ENCODE results near the gene DISP1.
"Not testable (repeated sequence)": the region's sequence is repeated elsewhere in the genome, so short reads cannot be mapped to it uniquely, and the experiment has no call there.

The DISP1 gene

GRCh38 chr1:222798975-222799374, 15.9 kb upstream of the DISP1 start:
- no peak for ATAC-seq

DNA sequence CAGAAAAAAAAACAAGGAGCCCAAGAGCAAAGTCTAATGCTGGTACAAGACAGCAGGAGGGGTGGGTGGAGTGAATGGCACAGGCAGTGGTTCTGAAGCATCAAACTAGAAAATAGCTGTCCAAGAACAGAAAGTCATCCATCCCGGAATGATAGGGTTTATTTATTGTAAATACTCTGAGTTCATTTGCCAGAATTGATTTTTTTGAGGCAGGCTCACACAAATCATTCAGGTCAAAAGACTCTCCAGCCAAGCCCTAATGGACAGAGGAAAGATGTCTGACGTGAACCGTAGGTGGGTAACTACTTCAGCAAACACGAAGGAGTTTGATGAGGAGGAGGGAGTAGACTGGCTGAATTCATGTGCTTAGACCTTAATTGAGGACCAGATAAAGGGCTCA, 13.8 kb upstream of the DISP1 start:
- ATAC-seq = no peak

DNA sequence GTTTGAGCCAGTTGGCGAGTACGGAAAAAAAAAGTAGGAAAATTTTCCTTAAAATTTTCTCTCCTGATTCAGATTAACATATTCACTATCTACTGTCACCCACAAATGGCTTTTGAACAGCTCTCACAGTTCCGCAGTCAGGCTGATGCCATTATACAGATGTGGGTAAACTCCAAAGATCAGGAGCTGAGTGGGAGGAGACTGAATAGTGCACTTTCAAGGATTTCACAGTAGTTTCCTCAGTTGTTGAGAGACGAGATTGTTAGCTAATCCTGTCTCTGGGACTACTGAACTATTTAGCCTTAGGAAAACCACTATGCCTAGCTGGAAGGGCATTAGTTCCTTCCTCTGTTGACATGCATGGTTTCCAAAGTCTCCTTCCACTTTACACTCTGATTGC, 3.2 kb upstream of the DISP1 start:
- ATAC-seq = no peak

DNA sequence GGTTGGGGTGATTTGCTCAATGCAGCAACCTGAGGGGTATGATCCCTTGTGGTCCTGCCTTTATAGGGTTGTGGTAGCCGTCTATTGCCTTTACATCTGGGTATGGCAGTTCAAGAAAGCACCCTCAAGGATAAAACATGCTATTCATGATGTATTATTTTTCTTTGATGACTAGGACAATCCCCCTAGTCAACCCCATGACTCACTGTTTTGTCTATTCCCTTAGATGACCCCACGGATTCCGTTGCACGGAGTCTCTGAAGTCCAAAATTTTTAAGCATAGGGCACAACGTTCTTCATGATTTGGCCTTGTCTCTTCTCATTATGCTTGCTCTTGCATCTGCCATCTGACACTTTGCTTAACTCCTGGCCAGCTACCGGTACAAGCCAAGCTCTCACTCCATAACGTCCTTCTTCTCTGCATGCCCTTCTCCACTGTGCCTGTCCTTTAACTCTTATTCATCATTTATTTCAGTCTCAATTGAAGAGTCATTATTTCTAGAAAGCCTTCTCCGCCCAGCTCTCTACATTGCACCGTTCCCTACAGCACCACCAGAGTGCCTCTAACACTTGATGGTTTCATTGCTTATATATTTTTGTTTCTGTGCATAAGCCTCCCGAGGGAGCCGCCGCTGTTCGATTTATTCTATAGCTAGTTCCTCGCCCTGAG, 838 bp upstream of the DISP1 start:
- no peak for ATAC-seq

GRCh38 chr1:222815440-222815765, 564 bp downstream of the DISP1 start:
- no peak for ATAC-seq

GRCh38 chr1:222817529-222817928, 2.7 kb downstream of the DISP1 start:
- ATAC-seq = no peak

DNA sequence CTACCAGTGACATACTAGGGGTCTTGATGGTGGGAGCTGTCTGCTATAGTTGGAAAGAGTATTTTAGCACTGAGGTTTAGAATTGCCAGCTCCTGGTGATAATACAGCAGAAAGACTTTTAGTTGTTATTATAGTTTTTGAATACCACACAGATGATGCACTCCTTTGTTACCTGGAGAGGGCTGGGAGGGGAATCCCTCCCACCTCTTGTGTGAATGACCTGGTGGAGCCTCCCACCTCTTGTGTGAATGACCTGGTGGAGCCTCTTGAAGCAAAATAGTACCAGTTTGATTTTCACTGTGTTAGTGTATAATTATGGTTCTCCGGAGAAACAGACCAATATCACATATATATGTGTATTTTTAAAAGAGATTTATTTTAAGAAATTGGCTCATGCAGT, 3.3 kb downstream of the DISP1 start:
- no peak for ATAC-seq

GRCh38 chr1:222820171-222820712, 5.4 kb downstream of the DISP1 start:
- ATAC-seq = no peak

GRCh38 chr1:222821239-222821638, 6.4 kb downstream of the DISP1 start:
- no peak for ATAC-seq

DNA sequence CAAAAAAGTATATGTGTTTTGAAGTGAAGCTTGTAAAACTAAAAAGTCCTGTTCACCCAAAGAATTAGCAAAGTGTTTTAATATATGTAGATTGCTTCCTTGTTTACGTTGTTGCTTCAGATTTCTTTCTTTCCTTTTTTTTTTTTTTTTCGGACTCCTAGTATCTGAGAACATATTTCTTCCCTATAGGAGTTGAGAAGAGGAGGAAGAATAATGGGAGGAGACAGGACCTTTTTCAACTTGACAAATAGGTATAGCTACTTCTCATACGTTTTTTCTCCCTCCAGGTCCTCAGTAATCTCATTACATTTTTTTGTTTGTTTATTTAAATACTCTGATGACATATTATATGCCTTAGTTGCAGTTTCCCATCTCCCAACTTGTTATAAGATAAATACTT, 8.9 kb downstream of the DISP1 start:
- ATAC-seq = no peak

DNA sequence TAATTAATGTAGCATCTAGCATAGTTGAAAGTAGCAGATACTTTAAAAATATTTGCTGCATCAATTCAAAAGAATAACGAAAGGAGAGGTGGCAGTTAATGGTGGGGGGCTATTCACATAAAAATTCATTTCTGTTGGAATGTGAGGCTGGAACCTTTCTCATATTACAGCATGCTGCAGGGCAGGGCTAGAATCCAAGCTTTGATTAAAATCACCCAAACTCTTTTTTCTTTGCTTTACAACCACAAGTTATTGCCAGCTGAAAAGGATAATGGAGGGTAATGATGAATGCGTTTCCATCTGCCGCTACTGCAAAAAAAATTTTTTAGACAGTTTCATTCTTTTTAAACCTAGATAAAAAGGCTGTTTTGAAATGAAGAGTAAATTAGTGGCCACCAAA, 9.8 kb downstream of the DISP1 start:
- ATAC-seq = no peak

- ATAC-seq = no peak
Observed at GRCh38 chr1:222828939-222829338, 14.1 kb downstream of the DISP1 start.

- no peak for ATAC-seq
Observed at GRCh38 chr1:222829868-222830267, 15.0 kb downstream of the DISP1 start.

DNA sequence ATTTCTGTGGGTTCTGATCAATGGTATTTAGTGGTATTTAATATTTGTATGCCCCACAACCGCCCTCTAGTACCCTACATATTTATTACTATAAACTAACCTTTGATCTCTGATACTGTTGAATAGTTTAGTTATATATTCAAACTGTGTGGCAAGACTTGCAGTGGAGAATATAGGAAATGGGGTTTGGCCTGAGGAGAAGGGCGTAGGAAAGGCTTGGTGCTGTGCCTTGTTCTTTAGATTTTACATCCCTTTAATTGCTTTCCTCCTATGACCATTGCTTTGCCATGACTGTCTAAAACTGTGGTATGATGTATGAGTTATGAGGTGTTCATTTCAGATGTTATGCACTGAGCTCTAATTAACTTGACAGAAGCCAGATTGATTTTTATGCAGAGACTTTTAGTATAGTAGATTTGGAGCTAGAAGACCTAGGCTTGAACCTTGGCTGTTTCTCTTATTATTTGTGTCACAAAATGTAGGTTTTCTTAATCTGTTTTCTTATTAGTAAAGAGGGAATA, 18.6 kb downstream of the DISP1 start:
- no peak for ATAC-seq

- no peak for ATAC-seq
Observed at GRCh38 chr1:222843469-222844410, 28.9 kb downstream of the DISP1 start.

GRCh38 chr1:222844411-222844779, 29.6 kb downstream of the DISP1 start:
- ATAC-seq = no peak

DNA sequence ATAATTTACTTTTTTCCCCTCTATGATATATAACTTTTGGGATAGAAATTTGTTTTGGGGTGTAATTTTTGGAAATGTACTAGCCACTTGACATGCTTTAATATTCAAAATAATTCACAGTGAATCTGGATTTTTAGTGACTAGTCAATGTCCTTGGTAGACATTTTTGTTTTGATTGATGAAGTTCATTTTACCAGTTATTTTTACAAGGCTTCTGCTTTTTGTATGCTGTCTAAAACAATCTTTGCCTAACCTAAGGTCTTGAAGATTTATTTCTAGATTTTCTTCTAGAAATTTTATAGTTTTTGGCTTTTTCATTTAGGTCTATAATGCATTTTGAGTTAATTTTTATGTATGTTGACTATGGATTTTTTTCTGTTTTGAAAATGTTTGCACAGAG, 30.9 kb downstream of the DISP1 start:
- no peak for ATAC-seq

GRCh38 chr1:222850550-222850949, 35.7 kb downstream of the DISP1 start:
- not testable (repeated sequence) for ATAC-seq

DNA sequence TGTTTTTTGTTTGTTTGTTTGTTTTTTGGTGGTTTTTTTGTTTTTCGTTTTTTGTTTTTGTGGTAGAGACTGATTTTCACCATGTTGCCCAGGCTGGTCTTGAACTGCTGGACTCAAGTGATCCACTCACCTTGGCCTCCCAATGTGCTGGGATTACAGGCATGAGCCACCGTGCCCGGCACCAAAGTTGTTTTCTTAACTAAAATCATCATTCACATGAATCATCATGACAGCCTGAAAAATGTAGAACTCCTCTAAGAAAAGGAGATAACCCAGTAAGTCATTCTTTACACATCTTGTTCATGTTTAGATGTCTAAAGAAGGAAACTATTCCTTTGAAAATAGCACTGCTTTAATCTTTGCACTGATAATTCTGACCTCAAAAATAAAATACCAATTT, 37.5 kb downstream of the DISP1 start:
- ATAC-seq = no peak

- no peak for ATAC-seq
Observed at GRCh38 chr1:222861062-222861461, 46.2 kb downstream of the DISP1 start.

Measured in activated CD4-positive, CD25-positive, alpha-beta regulatory T cell treated with anti-CD3 and anti-CD28 coated beads, Interleukin-2, amount 50 U/mL, for 24 hours (primary cell).